GM12878 (cell line): Measurements from ENCODE around the gene NPW.

Experiments
- POLR2AphosphoS2 ChIP-seq: IDR thresholded peaks from 2 replicates; pipeline ENCODE4 v1.6.1; 2011; ENCODE audit warnings: low read depth, mild to moderate bottlenecking, low read length, improper control_type of control experiment, moderate library complexity
- ZNF274 ChIP-seq: IDR thresholded peaks from one replicate; pipeline ENCODE4 v1.8.0; 2011; ENCODE audit not compliant: insufficient read length, insufficient read depth

DNA sequence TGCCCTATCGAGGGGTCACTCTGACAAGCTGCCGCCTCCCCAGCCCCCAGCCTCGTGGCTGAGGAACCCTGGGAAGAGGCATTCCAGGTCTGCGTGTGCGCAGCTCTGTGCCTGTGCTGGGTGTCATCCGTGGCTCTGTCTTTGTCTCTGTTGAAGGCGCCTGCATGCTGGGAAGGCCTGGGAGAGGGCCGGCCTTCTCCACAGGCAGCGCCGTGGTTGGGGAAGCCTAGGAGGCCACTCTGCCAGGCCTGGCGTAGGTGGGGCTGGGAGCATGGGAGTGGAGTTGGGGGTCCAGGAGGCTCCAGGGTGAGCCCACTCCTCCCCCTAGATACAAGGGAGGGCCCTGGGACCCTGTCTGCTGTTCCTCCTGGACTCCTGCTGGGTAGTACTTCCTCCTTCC, 10.5 kb downstream of the NPW start:
- TF ChIP-seq ZNF274, result no peak
- no peak for TF ChIP-seq POLR2AphosphoS2
